Testis (tissue), 3 donors: ENCODE results near the gene SMIM38. TPM values are rescaled to one million over a fixed set of nuclear protein-coding genes. Genes with fewer than 3 reads are reported as not detected.

Experiments used
- DNase-seq: peaks from one replicate; pipeline ENCODE4 v3.0.0-alpha.2; 2019
- H3K27ac ChIP-seq, 2 donors: fragments of 200-600 bp; sonication (generic); one replicate each; pipeline ENCODE4 v1.5.1; 2019
- H3K27me3 ChIP-seq: fragments of 200-600 bp; sonication (generic); one replicate; pipeline ENCODE4 v1.5.1; 2019
- H3K36me3 ChIP-seq: fragments of 200-600 bp; sonication (generic); one replicate; pipeline ENCODE4 v1.5.1; 2017; ENCODE audit warnings: low read depth; ENCODE audit errors: missing control alignments
- H3K4me1 ChIP-seq: fragments of 200-600 bp; sonication (generic); one replicate; pipeline ENCODE4 v1.5.1; 2019
- H3K4me3 ChIP-seq, 2 donors: fragments of 200-600 bp; sonication (generic); one replicate each; pipeline ENCODE4 v1.5.1; 2017 to 2019
- H3K9me3 ChIP-seq: fragments of 200-600 bp; sonication (generic); one replicate; pipeline ENCODE4 v1.5.1; 2017
- POLR2A ChIP-seq: fragments of 450-650 bp; IDR thresholded peaks from one replicate; pipeline ENCODE4 v1.6.1; 2017; ENCODE audit warnings: antibody characterized with exemption, mild to moderate bottlenecking, moderate library complexity
- WGBS, 2 donors: methylation state at CpG; one replicate each; pipeline ENCODE4 v1.1.5; 2018; 5-methylcytosine and 5-hydroxymethylcytosine counted together
- intact Hi-C: fragments of 100-400 bp; cut with DNase I; formaldehyde crosslinking; loops from one replicate; pipeline ENCODE4 v1.15.1; 2023; ENCODE audit warnings: low total_unique reads
- polyA plus RNA-seq: library from polyadenylated mRNA; stranded (reverse); fragments of 350-450 nt; fragmentation: Illumina TruSeq; extraction: RNeasy Lipid Tissue Mini Kit (QIAGEN cat#74804); gene quantifications from one replicate; pipeline ENCODE4 v1.2.3, GENCODE V29; 2014; ENCODE audit warnings: low read depth, low replicate concordance; ENCODE audit not compliant: insufficient read depth
- total RNA-seq, 2 donors: library from RNA; depleted of rRNA; stranded (reverse); fragments of >200 nt; gene quantifications; one replicate each; pipeline ENCODE4 v1.2.3, GENCODE V29; 2016
- TF ChIP-seq, protein P1 (sequence below), 3 experiments: fragments of 450-650 bp in 2 of 3; fragments of 200-600 bp in 1 of 3; sonication (generic) in 1 of 3; IDR thresholded peaks; one replicate each; pipeline ENCODE4 v1.5.1; 2016 to 2019; ENCODE audit warnings: antibody characterized with exemption in 3 of 3, mild to moderate bottlenecking in 2 of 3, moderate library complexity in 1 of 3

Gene SMIM38
- total and polyA plus RNA-seq, 3 donors from 2014 or later: 3.3 to 8.8 (median 3.9) TPM

DNA sequence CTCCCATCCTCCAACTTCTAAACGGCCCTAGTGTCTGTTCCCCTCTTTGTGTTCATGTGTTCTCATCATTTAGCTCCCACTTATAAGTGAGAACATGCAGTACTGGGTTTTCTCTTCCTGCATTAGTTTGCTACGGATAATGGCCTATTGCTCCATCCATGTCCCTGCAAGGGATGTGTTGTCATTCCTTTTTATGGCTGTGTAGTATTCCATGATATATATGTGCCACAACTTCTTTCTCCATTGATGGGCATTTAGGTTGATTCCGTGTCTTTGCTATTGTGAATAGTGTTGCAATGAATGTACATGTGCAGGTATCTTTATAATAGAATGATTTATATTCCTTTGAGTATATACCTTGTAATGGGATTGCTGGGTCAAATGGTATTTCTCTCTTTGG lies 5.6 kb upstream of the SMIM38 start:
- 87 to 89% methylated on average over 3 of the region's 3 CpGs for WGBS, 2 donors
- intact Hi-C loops: no loop called here
- TF ChIP-seq, protein P1, sequence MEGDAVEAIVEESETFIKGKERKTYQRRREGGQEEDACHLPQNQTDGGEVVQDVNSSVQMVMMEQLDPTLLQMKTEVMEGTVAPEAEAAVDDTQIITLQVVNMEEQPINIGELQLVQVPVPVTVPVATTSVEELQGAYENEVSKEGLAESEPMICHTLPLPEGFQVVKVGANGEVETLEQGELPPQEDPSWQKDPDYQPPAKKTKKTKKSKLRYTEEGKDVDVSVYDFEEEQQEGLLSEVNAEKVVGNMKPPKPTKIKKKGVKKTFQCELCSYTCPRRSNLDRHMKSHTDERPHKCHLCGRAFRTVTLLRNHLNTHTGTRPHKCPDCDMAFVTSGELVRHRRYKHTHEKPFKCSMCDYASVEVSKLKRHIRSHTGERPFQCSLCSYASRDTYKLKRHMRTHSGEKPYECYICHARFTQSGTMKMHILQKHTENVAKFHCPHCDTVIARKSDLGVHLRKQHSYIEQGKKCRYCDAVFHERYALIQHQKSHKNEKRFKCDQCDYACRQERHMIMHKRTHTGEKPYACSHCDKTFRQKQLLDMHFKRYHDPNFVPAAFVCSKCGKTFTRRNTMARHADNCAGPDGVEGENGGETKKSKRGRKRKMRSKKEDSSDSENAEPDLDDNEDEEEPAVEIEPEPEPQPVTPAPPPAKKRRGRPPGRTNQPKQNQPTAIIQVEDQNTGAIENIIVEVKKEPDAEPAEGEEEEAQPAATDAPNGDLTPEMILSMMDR (IDR thresholded peaks at IDR 0.05): no peak
- no peak for TF ChIP-seq POLR2A

DNA sequence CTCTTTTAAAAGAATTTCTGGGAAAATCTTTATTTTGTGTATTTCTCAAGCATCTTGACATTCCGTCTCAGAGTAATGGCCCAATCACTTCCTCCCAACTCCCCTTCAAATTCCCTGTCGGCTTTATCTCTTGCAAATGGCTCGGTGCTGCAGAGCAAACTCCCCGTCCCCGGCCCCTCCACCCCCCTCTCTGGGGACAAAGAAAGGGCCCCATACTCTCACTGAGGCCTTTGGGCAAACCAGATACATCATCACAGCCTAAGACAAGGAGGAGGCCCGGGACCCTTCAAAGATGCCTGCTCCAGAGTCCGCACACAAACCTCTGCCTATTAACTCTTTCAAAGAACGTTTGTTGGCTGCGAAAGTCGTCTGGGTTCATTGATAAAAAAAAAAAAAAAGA lies 3.9 kb upstream of the SMIM38 start:
- no peak for DNase-seq
- no peaks in the 10 kb centered on the region for H3K36me3 ChIP-seq
- H3K27ac ChIP-seq: no peak overlapping the region
- H3K27me3 ChIP-seq: no peaks in the 10 kb centered on the region
- no peak for TF ChIP-seq POLR2A
- TF ChIP-seq, protein P1 (IDR thresholded peaks at IDR 0.05): no peak
- no peaks in the 10 kb centered on the region for H3K9me3 ChIP-seq
- no peak overlapping the region for H3K4me3 ChIP-seq
- intact Hi-C loops: no loop called here
- WGBS, 2 donors: 76 to 78% methylated on average over 10 of the region's 10 CpGs
- peaks cover 15% of the 10 kb centered on the region for H3K4me1 ChIP-seq

More for the DNA sequence above, 5.6 kb upstream of the SMIM38 start:
- no peaks in the 10 kb centered on the region for H3K9me3 ChIP-seq
- no peaks in the 10 kb centered on the region for H3K36me3 ChIP-seq
- no peaks in the 10 kb centered on the region for H3K27me3 ChIP-seq
- DNase-seq: no peak
- H3K4me3 ChIP-seq: no peak overlapping the region
- no peak overlapping the region for H3K27ac ChIP-seq
- H3K4me1 ChIP-seq: peaks cover 3% of the 10 kb centered on the region

DNA sequence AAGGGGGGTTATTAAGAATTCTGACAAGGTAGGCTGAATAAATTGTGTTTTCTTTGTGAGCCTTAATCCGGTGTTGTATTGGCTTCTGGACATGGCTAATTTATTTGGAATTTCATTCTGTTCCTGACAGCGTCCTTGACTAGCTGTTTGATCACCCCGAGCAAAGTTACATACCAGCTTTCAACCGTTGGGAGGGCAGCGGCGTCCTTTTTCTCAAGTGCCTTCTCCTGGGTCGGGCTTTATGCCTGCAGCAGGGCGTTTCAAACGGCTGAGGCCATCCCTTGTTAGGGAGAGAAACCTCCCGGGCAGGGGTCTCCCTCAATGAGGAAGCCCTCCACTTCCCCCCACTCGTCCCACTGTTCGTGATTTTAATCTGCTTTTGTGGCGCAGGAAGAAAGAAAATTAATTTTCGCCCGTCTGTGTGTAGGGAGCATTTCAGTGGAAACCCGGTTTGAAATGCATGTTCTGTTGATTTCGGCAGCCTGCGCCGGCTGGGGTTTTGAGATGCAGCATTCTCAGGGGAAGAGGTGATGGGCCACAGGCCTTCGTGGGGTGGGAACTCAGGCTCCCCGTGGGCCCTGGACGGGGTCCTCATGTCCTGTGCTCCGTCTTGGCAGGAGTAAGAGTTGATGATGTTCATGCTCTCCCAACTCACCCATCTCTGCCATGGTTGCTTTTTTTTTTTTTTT lies 2.9 kb upstream of the SMIM38 start:
- no peak for DNase-seq
- H3K9me3 ChIP-seq: no peaks in the 10 kb centered on the region
- H3K27ac ChIP-seq: peak overlapping the region in 1 of 2 donors; percentile 23
- no peaks in the 10 kb centered on the region for H3K36me3 ChIP-seq
- TF ChIP-seq, protein P1 (IDR thresholded peaks at IDR 0.05): no peak
- no peak for TF ChIP-seq POLR2A
- 43 to 47% methylated on average over 23 of the region's 23 CpGs for WGBS, 2 donors
- no peak overlapping the region for H3K4me3 ChIP-seq
- H3K4me1 ChIP-seq: peaks cover 24% of the 10 kb centered on the region
- intact Hi-C loops: no loop called here
- no peaks in the 10 kb centered on the region for H3K27me3 ChIP-seq

DNA sequence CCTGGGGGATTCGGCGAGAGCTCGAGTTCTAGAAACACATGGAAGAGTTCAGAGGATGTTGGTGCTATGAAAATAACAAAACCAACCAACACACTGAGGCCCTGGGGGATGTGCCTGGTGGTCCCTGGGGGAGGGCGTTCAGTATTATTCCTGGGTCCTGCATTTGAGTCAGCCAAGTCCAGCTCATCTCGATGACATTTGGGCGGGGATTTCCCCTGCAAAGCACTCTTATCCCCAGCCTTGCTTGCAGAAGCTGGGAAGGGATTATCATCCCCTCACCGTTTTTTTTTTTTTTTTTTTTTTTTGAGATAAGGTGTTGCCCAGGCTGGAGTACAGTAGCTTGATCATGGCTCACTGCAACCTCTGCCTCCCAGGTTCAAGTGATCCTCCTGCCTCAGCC lies 2.1 kb upstream of the SMIM38 start:
- H3K36me3 ChIP-seq: no peaks in the 10 kb centered on the region
- intact Hi-C loops: no loop called here
- DNase-seq: no peak
- 58 to 63% methylated on average over 7 of the region's 7 CpGs for WGBS, 2 donors
- H3K27me3 ChIP-seq: no peaks in the 10 kb centered on the region
- H3K27ac ChIP-seq: no peak overlapping the region
- TF ChIP-seq, protein P1 (IDR thresholded peaks at IDR 0.05): no peak
- no peak for TF ChIP-seq POLR2A
- H3K4me3 ChIP-seq: no peak overlapping the region
- H3K9me3 ChIP-seq: no peaks in the 10 kb centered on the region
- H3K4me1 ChIP-seq: peaks cover 24% of the 10 kb centered on the region
